ENCODE data around the gene CDH23.

Gene CDH23

GRCh38 chr10:71449026-71449425 is 52.3 kb downstream of the CDH23 start:
- no peaks in the 10 kb centered on the region for H3K36me3 ChIP-seq (ENCODE audit: insufficient read depth, low read length)
- no peak overlapping the region for H2AFZ ChIP-seq (ENCODE audit: low read length)
- H3F3A ChIP-seq (ENCODE audit: low read depth), result no peaks in the 10 kb centered on the region
- no peak for TF ChIP-seq CTCF (conservative IDR thresholded peaks at IDR 0.05; ENCODE audit: low read length)
- TF ChIP-seq EZH2phosphoT487 (IDR thresholded peaks at IDR 0.05; ENCODE audit: borderline replicate concordance), result no peak
- H3K9ac ChIP-seq (ENCODE audit: low read depth, low read length, poor library complexity, severe bottlenecking), result no peak overlapping the region
- no peaks in the 10 kb centered on the region for H3K27me3 ChIP-seq (ENCODE audit: insufficient read depth, low read length, poor library complexity, severe bottlenecking)
- H4K20me1 ChIP-seq (ENCODE audit: insufficient read depth, low read length, poor library complexity, severe bottlenecking), result no peaks in the 10 kb centered on the region
- H3K79me2 ChIP-seq (ENCODE audit: insufficient read depth, low read length), result no peaks in the 10 kb centered on the region
- H3K4me2 ChIP-seq (ENCODE audit: low read depth, low read length, poor library complexity, severe bottlenecking), result no peak overlapping the region
- no peaks in the 10 kb centered on the region for H3K9me2 ChIP-seq (replicated peaks; ENCODE audit: low read depth, low read length)
- no peaks in the 10 kb centered on the region for H3K4me1 ChIP-seq (ENCODE audit: insufficient read depth, low read length, poor library complexity, severe bottlenecking)
- no peak overlapping the region for H3K4me3 ChIP-seq (ENCODE audit: low read length, poor library complexity, severe bottlenecking)
- H3K9me3 ChIP-seq (ENCODE audit: insufficient read depth, low read depth, low read length), result no peaks in the 10 kb centered on the region

GRCh38 chr10:71451754-71452153 is 55.0 kb downstream of the CDH23 start:
- Histone ChIP-seq H3K9me3 (ENCODE audit: insufficient read depth, low read depth, low read length) (no peaks in the 10 kb centered on the region), H4K20me1 (ENCODE audit: insufficient read depth, low read length, poor library complexity, severe bottlenecking) (no peaks in the 10 kb centered on the region), H3K4me2 (ENCODE audit: low read depth, low read length, poor library complexity, severe bottlenecking) (no peak overlapping the region), H3F3A (ENCODE audit: low read depth) (no peaks in the 10 kb centered on the region), H3K9me2 (replicated peaks; ENCODE audit: low read depth, low read length) (no peaks in the 10 kb centered on the region), H3K9ac (ENCODE audit: low read depth, low read length, poor library complexity, severe bottlenecking) (no peak overlapping the region), H3K36me3 (ENCODE audit: insufficient read depth, low read length) (no peaks in the 10 kb centered on the region), H3K27me3 (ENCODE audit: insufficient read depth, low read length, poor library complexity, severe bottlenecking) (no peaks in the 10 kb centered on the region), H3K79me2 (ENCODE audit: insufficient read depth, low read length) (no peaks in the 10 kb centered on the region), H2AFZ (ENCODE audit: low read length) (no peak overlapping the region), H3K4me3 (ENCODE audit: low read length, poor library complexity, severe bottlenecking) (no peak overlapping the region), H3K4me1 (ENCODE audit: insufficient read depth, low read length, poor library complexity, severe bottlenecking) (no peaks in the 10 kb centered on the region)
- TF ChIP-seq CTCF (conservative IDR thresholded peaks at IDR 0.05; ENCODE audit: low read length), result no peak
- TF ChIP-seq EZH2phosphoT487 (IDR thresholded peaks at IDR 0.05; ENCODE audit: borderline replicate concordance), result no peak

- H3K9ac ChIP-seq (ENCODE audit: low read depth, low read length, poor library complexity, severe bottlenecking), result no peak overlapping the region
- no peaks in the 10 kb centered on the region for H3K9me2 ChIP-seq (replicated peaks; ENCODE audit: low read depth, low read length)
- H3K27me3 ChIP-seq (ENCODE audit: insufficient read depth, low read length, poor library complexity, severe bottlenecking), result no peaks in the 10 kb centered on the region
- no peaks in the 10 kb centered on the region for H3K4me1 ChIP-seq (ENCODE audit: insufficient read depth, low read length, poor library complexity, severe bottlenecking)
- no peak for TF ChIP-seq CTCF (conservative IDR thresholded peaks at IDR 0.05; ENCODE audit: low read length)
- TF ChIP-seq EZH2phosphoT487 (IDR thresholded peaks at IDR 0.05; ENCODE audit: borderline replicate concordance), result no peak
- no peaks in the 10 kb centered on the region for H3K36me3 ChIP-seq (ENCODE audit: insufficient read depth, low read length)
- no peaks in the 10 kb centered on the region for H3K79me2 ChIP-seq (ENCODE audit: insufficient read depth, low read length)
- H3K4me3 ChIP-seq (ENCODE audit: low read length, poor library complexity, severe bottlenecking), result no peak overlapping the region
- H3K4me2 ChIP-seq (ENCODE audit: low read depth, low read length, poor library complexity, severe bottlenecking), result no peak overlapping the region
- H3F3A ChIP-seq (ENCODE audit: low read depth), result no peaks in the 10 kb centered on the region
- H2AFZ ChIP-seq (ENCODE audit: low read length), result no peak overlapping the region
- no peaks in the 10 kb centered on the region for H3K9me3 ChIP-seq (ENCODE audit: insufficient read depth, low read depth, low read length)
- H4K20me1 ChIP-seq (ENCODE audit: insufficient read depth, low read length, poor library complexity, severe bottlenecking), result no peaks in the 10 kb centered on the region
Measured at GRCh38 chr10:71453186-71453585, 56.5 kb downstream of the CDH23 start.

Measured in Loucy (cell line).